Upper lobe of left lung (tissue), 4 donors: ENCODE results near the gene OSBP2.

Experiments used
- CTCF ChIP-seq, 6 experiments: fragments of 450-650 bp in 4 of 6; fragments of 200-600 bp in 2 of 6; sonication (generic) in 2 of 6; IDR thresholded peaks; one replicate each; pipeline ENCODE4 v1.5.1; 2016 to 2019; ENCODE audit warnings: antibody characterized with exemption in 6 of 6
- POLR2A ChIP-seq, 4 donors: fragments of 450-650 bp; IDR thresholded peaks; one replicate each; pipeline ENCODE4 v1.5.1; 2016 to 2017; ENCODE audit warnings: antibody characterized with exemption in 4 of 4, mild to moderate bottlenecking in 2 of 4

GRCh38 chr22:30733181-30733631 is 38.5 kb downstream of the OSBP2 start:
- TF ChIP-seq CTCF (IDR thresholded peaks at IDR 0.05): no peak
- TF ChIP-seq POLR2A (IDR thresholded peaks at IDR 0.05): no peak
